ENCODE measurements around the gene KLF2.
"Not testable (repeated sequence)": the region's sequence is repeated elsewhere in the genome, so short reads cannot be mapped to it uniquely, and the experiment has no call there.

Gene KLF2

GRCh38 chr19:16324384-16325160 lies at the start of gene KLF2:
Gene KLF2 (plus strand): TSS chr19:16324826. CDS start chr19:16324924, 98 bp downstream.
- no peak for DNase-seq (ENCODE audit: low read depth)

- DNase-seq (ENCODE audit: low read depth) = no peak
These were observed 44.3 kb upstream of the KLF2 start for GRCh38 chr19:16280306-16280705.

- DNase-seq (ENCODE audit: low read depth) = no peak
These were observed 42.9 kb upstream of the KLF2 start for GRCh38 chr19:16281743-16282142.

GRCh38 chr19:16283210-16284061 lies 41.2 kb upstream of the KLF2 start:
- DNase-seq (ENCODE audit: low read depth) = no peak

- no peak for DNase-seq (ENCODE audit: low read depth)
These were observed 40.1 kb upstream of the KLF2 start for GRCh38 chr19:16284505-16284904.

GRCh38 chr19:16285079-16285478 lies 39.5 kb upstream of the KLF2 start:
- DNase-seq (ENCODE audit: low read depth) = not testable (repeated sequence)

- DNase-seq (ENCODE audit: low read depth) = no peak
These were observed 38.7 kb upstream of the KLF2 start for GRCh38 chr19:16285769-16286498.

GRCh38 chr19:16288544-16288943 lies 36.1 kb upstream of the KLF2 start:
- no peak for DNase-seq (ENCODE audit: low read depth)

GRCh38 chr19:16289594-16289993 lies 35.0 kb upstream of the KLF2 start:
- no peak for DNase-seq (ENCODE audit: low read depth)

- DNase-seq (ENCODE audit: low read depth) = no peak
These were observed 33.9 kb upstream of the KLF2 start for GRCh38 chr19:16290692-16291091.

- DNase-seq (ENCODE audit: low read depth) = peak; percentile 73
These were observed 31.2 kb upstream of the KLF2 start for GRCh38 chr19:16293118-16294091.

- no peak for DNase-seq (ENCODE audit: low read depth)
These were observed 29.6 kb upstream of the KLF2 start for GRCh38 chr19:16295057-16295456.

- no peak for DNase-seq (ENCODE audit: low read depth)
These were observed 27.9 kb upstream of the KLF2 start for GRCh38 chr19:16296713-16297112.

GRCh38 chr19:16297575-16298178 lies 26.9 kb upstream of the KLF2 start:
- no peak for DNase-seq (ENCODE audit: low read depth)

GRCh38 chr19:16298334-16298733 lies 26.3 kb upstream of the KLF2 start:
- no peak for DNase-seq (ENCODE audit: low read depth)

GRCh38 chr19:16301999-16302694 lies 22.5 kb upstream of the KLF2 start:
- no peak for DNase-seq (ENCODE audit: low read depth)

- DNase-seq (ENCODE audit: low read depth) = no peak
These were observed 20.9 kb upstream of the KLF2 start for GRCh38 chr19:16303755-16304154.

- not testable (repeated sequence) for DNase-seq (ENCODE audit: low read depth)
These were observed 20.1 kb upstream of the KLF2 start for GRCh38 chr19:16304511-16304910.

GRCh38 chr19:16305060-16305459 lies 19.6 kb upstream of the KLF2 start:
- not testable (repeated sequence) for DNase-seq (ENCODE audit: low read depth)

GRCh38 chr19:16306728-16307402 lies 17.8 kb upstream of the KLF2 start:
- DNase-seq (ENCODE audit: low read depth) = no peak
